Esophagus squamous epithelium (tissue), 4 donors: Measurements from ENCODE around the gene TMEM201.

Experiments
- CTCF ChIP-seq, 6 experiments: fragments of 450-650 bp in 4 of 6; fragments of 200-600 bp in 2 of 6; sonication (generic) in 2 of 6; IDR thresholded peaks; one replicate each; pipeline ENCODE4 v1.5.1; 2016 to 2019; ENCODE audit warnings: antibody characterized with exemption in 6 of 6, mild to moderate bottlenecking in 4 of 6, moderate library complexity in 4 of 6
- POLR2A ChIP-seq, 4 donors: fragments of 450-650 bp; IDR thresholded peaks; one replicate each; pipeline ENCODE4 v1.6.1; 2017; ENCODE audit warnings: antibody characterized with exemption in 4 of 4, mild to moderate bottlenecking in 4 of 4, moderate library complexity in 3 of 4

- TF ChIP-seq CTCF (IDR thresholded peaks at IDR 0.05) (no peak), POLR2A (IDR thresholded peaks at IDR 0.05) (no peak)
These were observed 13.5 kb downstream of the TMEM201 start for GRCh38 chr1:9601942-9602793.
